H1 (cell line): ENCODE results near the gene SLC66A2. TPM values are rescaled to one million over a fixed set of nuclear protein-coding genes. Genes with fewer than 3 reads are reported as not detected.

Source experiments
- CTCF ChIA-PET: fragments of 300-600 bp; sonication (Branson Sonifier 250); formaldehyde crosslinking; loops from one replicate; lab custom pipeline; 2021; ENCODE audit not compliant: partially characterized antibody; lab: Charles Lee
- POLR2A ChIA-PET: fragments of 300-600 bp; sonication (Branson Sonifier 250); formaldehyde crosslinking; loops from one replicate; lab custom pipeline; 2021; ENCODE audit warnings: inconsistent platforms; ENCODE audit not compliant: partially characterized antibody; lab: Charles Lee
- DNase-seq, 2 experiments: peaks; one replicate each; pipeline versions ENCODE4 v3.0.0 to v3.0.0-alpha.2; 2010 to 2022; ENCODE audit warnings: low spot score in 2 of 2, low read depth in 1 of 2, mixed read lengths in 1 of 2
- FAIRE-seq: peaks from 2 replicates; lab custom pipeline; 2011; peaks lifted over from hg19 to GRCh38; lab: Jason Lieb, UNC
- H2AFZ ChIP-seq: 2 replicates; pipeline ENCODE4 v1.8.1; 2012; ENCODE audit warnings: low read length, inconsistent platforms
- H2AK5ac ChIP-seq: 2 replicates; pipeline ENCODE4 v1.6.1; 2013; ENCODE audit warnings: low read depth, low read length
- H2BK120ac ChIP-seq: replicated peaks from 2 replicates; pipeline ENCODE3; 2013; ENCODE audit warnings: low read depth, low read length, inconsistent platforms
- H2BK12ac ChIP-seq: 2 replicates; pipeline ENCODE4 v1.6.1; 2013; ENCODE audit warnings: low read depth, low read length
- H2BK15ac ChIP-seq: 2 replicates; pipeline ENCODE4 v1.6.1; 2013; ENCODE audit warnings: low read length
- H2BK20ac ChIP-seq: 2 replicates; pipeline ENCODE4 v1.6.1; 2013; ENCODE audit warnings: low read length
- H2BK5ac ChIP-seq: 2 replicates; pipeline ENCODE4 v1.6.1; 2013; ENCODE audit warnings: low read depth, low read length
- H3K14ac ChIP-seq: 2 replicates; pipeline ENCODE4 v1.6.1; 2013; ENCODE audit warnings: inconsistent platforms; ENCODE audit not compliant: insufficient read length
- H3K18ac ChIP-seq: 2 replicates; pipeline ENCODE4 v1.6.1; 2013; ENCODE audit warnings: low read length; ENCODE audit errors: extremely low read depth
- H3K23ac ChIP-seq: 2 replicates; pipeline ENCODE4 v1.6.1; 2013; ENCODE audit warnings: inconsistent platforms; ENCODE audit not compliant: insufficient read length
- H3K23me2 ChIP-seq: 2 replicates; pipeline ENCODE4 v1.6.1; 2013; ENCODE audit warnings: low read depth, low read length
- H3K27ac ChIP-seq: 2 replicates; pipeline ENCODE4 v1.6.1; 2011; ENCODE audit warnings: low read depth, low read length, inconsistent platforms
- H3K27me3 ChIP-seq, 4 experiments: replicated peaks in 1 of 4; 1 replicate in 1 of 4; 2 replicates in 3 of 4; pipeline versions ENCODE4 v1.6.1 to v1.8.1; 2011 to 2013; ENCODE audit warnings: low read length in 3 of 4, mild to moderate bottlenecking in 3 of 4, inconsistent platforms in 2 of 4, mixed read lengths in 2 of 4, moderate library complexity in 1 of 4; ENCODE audit not compliant: control insufficient read depth in 3 of 4, insufficient read depth in 3 of 4; ENCODE audit errors: extremely low read depth in 1 of 4
- H3K36me3 ChIP-seq, 4 experiments: 2 replicates each; pipeline versions ENCODE4 v1.6.1 to v1.8.1; 2011 to 2013; ENCODE audit warnings: mild to moderate bottlenecking in 4 of 4, low read length in 3 of 4, moderate library complexity in 2 of 4, control low read depth in 1 of 4, inconsistent platforms in 1 of 4; ENCODE audit not compliant: insufficient read depth in 4 of 4, control insufficient read depth in 2 of 4
- H3K4ac ChIP-seq: replicated peaks from 2 replicates; pipeline ENCODE3; 2013; ENCODE audit warnings: low read length, low read depth, mixed read lengths, inconsistent platforms; ENCODE audit not compliant: insufficient read length
- H3K4me1 ChIP-seq, 4 experiments: replicated peaks in 1 of 4; 1 replicate in 1 of 4; 2 replicates in 3 of 4; pipeline versions ENCODE4 v1.6.1 to v1.8.1; 2011 to 2013; ENCODE audit warnings: low read length in 3 of 4, inconsistent platforms in 2 of 4, mixed read lengths in 1 of 4; ENCODE audit not compliant: insufficient read depth in 4 of 4, control insufficient read depth in 3 of 4
- H3K4me2 ChIP-seq, 2 experiments: 2 replicates each; pipeline versions ENCODE4 v1.6.1 to v1.8.1; 2011 to 2013; ENCODE audit warnings: low read depth in 2 of 2, low read length in 2 of 2, control low read depth in 1 of 2, inconsistent platforms in 1 of 2, mild to moderate bottlenecking in 1 of 2; ENCODE audit not compliant: insufficient read depth in 1 of 2
- H3K4me3 ChIP-seq, 4 experiments: fragments of 200-600, 300-600 bp in 1 of 4; sonication (generic), shearing (Covaris generic), sonication (Bioruptor Twin) in 1 of 4; 2 replicates each; pipeline versions ENCODE4 v1.5.1 to v1.8.1; 2011 to 2016; ENCODE audit warnings: low read length in 4 of 4, low read depth in 3 of 4, control low read depth in 2 of 4, inconsistent platforms in 2 of 4, mild to moderate bottlenecking in 2 of 4, mixed read lengths in 1 of 4, moderate library complexity in 1 of 4; ENCODE audit not compliant: insufficient read depth in 2 of 4; ENCODE audit errors: extremely low read depth in 1 of 4
- H3K56ac ChIP-seq: replicated peaks from 2 replicates; pipeline ENCODE3; 2013; ENCODE audit warnings: low read depth, mild to moderate bottlenecking, mixed read lengths, low read length, inconsistent platforms; ENCODE audit not compliant: insufficient read length
- H3K79me1 ChIP-seq: 2 replicates; pipeline ENCODE4 v1.6.1; 2013; ENCODE audit warnings: low read depth, low read length, control low read depth
- H3K79me2 ChIP-seq, 2 experiments: 2 replicates each; pipeline versions ENCODE4 v1.6.1 to v1.8.1; 2012 to 2013; ENCODE audit warnings: low read length in 2 of 2, mild to moderate bottlenecking in 2 of 2, inconsistent platforms in 1 of 2; ENCODE audit not compliant: insufficient read depth in 2 of 2, control insufficient read depth in 1 of 2
- H3K9ac ChIP-seq, 4 experiments: replicated peaks in 1 of 4; 1 replicate in 1 of 4; 2 replicates in 3 of 4; pipeline versions ENCODE4 v1.6.1 to v1.8.1; 2011 to 2013; ENCODE audit warnings: low read depth in 3 of 4, low read length in 3 of 4, control low read depth in 2 of 4, mild to moderate bottlenecking in 2 of 4, moderate library complexity in 2 of 4, inconsistent platforms in 1 of 4; ENCODE audit errors: extremely low read depth in 1 of 4
- H3K9me3 ChIP-seq, 2 experiments: 2 replicates each; pipeline versions ENCODE4 v1.6.1 to v1.8.1; 2012 to 2013; ENCODE audit warnings: mild to moderate bottlenecking in 2 of 2, moderate library complexity in 2 of 2, control low read depth in 1 of 2, inconsistent platforms in 1 of 2, low read depth in 1 of 2, low read length in 1 of 2, mixed read lengths in 1 of 2; ENCODE audit not compliant: insufficient read depth in 2 of 2
- H4K20me1 ChIP-seq, 2 experiments: replicated peaks in 1 of 2; 2 replicates each; pipeline versions ENCODE3 to v1.8.1; 2011 to 2013; ENCODE audit warnings: inconsistent platforms in 2 of 2, low read length in 2 of 2, mild to moderate bottlenecking in 1 of 2; ENCODE audit not compliant: insufficient read depth in 2 of 2, control insufficient read depth in 1 of 2
- H4K5ac ChIP-seq: 2 replicates; pipeline ENCODE4 v1.6.1; 2013; ENCODE audit warnings: low read length, low read depth, mixed read lengths, inconsistent platforms; ENCODE audit not compliant: insufficient read length
- H4K8ac ChIP-seq: 2 replicates; pipeline ENCODE4 v1.8.0; 2013; ENCODE audit warnings: mild to moderate bottlenecking, moderate library complexity, low read length, inconsistent platforms; ENCODE audit not compliant: insufficient read depth; ENCODE audit errors: extremely low read depth
- H4K91ac ChIP-seq: replicated peaks from 2 replicates; pipeline ENCODE3; 2013; ENCODE audit warnings: low read length, mixed read lengths, inconsistent platforms; ENCODE audit not compliant: insufficient read length
- CTCF ChIP-seq, 3 experiments: IDR thresholded peaks; 1 replicate in 2 of 3; 2 replicates in 1 of 3; pipeline versions ENCODE4 v1.5.1 to v1.6.1; 2011; ENCODE audit warnings: low read length in 3 of 3, mild to moderate bottlenecking in 3 of 3, inconsistent platforms in 2 of 3, low read depth in 1 of 3, moderate library complexity in 1 of 3; ENCODE audit not compliant: insufficient read depth in 1 of 3; ENCODE audit errors: control extremely low read depth in 1 of 3
- NRF1 ChIP-seq: IDR thresholded peaks from 2 replicates; pipeline ENCODE4 v1.6.1; 2011; ENCODE audit warnings: mild to moderate bottlenecking, low read depth, low read length, improper control_type of control experiment
- WGBS, 2 experiments: shearing (Covaris generic) in 1 of 2; methylation state at CpG; one replicate each; pipeline versions ENCODE4 v1.1.6 to v1.1.7; 2013 to 2015; ENCODE audit warnings: low lambda C conversion rate in 2 of 2, mixed read lengths in 2 of 2, inconsistent platforms in 1 of 2, low coverage in 1 of 2, missing lambda C conversion rate in 1 of 2; ENCODE audit not compliant: insufficient replicate concordance in 2 of 2, insufficient coverage in 1 of 2, insufficient read length in 1 of 2; ENCODE audit errors: extremely low coverage in 1 of 2, missing lambda C conversion rate in 1 of 2; 5-methylcytosine and 5-hydroxymethylcytosine counted together
- polyA plus RNA-seq, 7 experiments: library from polyadenylated mRNA; depleted of rRNA in 3 of 7; stranded (reverse) in 5 of 7; unstranded in 2 of 7; fragments of >200 nt in 5 of 7; fragments of 200-250 nt in 2 of 7; gene quantifications; 1 replicate in 5 of 7; 2 replicates in 1 of 7; 4 replicates in 1 of 7; pipeline versions ENCODE4 v1.2.1 to v1.2.3, GENCODE V29; 2011 to 2013; ENCODE audit warnings: missing spikeins in 2 of 7, mixed read lengths in 2 of 7
- total RNA-seq: library from RNA; stranded (reverse); fragmentation: NEBNext Ultra II Directional; extraction: Animal tissue kit (Norgen Biotek cat#: 25700); gene quantifications from 2 replicates; pipeline ENCODE4 v1.2.1, GENCODE V29; 2021

Gene SLC66A2
- total and polyA plus RNA-seq, 2 of the 8 experiments (the other 6 are each of a cell fraction or from before 2014, with no cell fraction given): 15.0 to 18.9 TPM

- Histone ChIP-seq H2AK5ac (no peak overlapping the region), H4K8ac (no peak overlapping the region), H3K9ac (no peak overlapping the region; a peak in 1 of 7 replicates), H2BK20ac (no peak overlapping the region), H2BK5ac (no peak overlapping the region), H2AFZ (no peak overlapping the region), H3K4me3 (no peak overlapping the region), H3K23me2 (peaks cover 13% of the 10 kb centered on the region; the same call in 1 of the 2 replicates), H4K5ac (no peak overlapping the region), H3K23ac (no peak overlapping the region), H3K79me2 (no peaks in the 10 kb centered on the region), H3K9me3 (no peaks in the 10 kb centered on the region), H2BK15ac (no peak overlapping the region), H3K27ac (no peak overlapping the region), H3K14ac (no peak overlapping the region), H3K18ac (peak overlapping the region; percentile 48; the same call in 1 of the 2 replicates), H2BK12ac (no peak overlapping the region), H4K20me1 (peaks cover 2 to 4% of the 10 kb centered on the region in 2 experiments), H3K4me1 (peaks cover 0 to 12% (median 6%) of the 10 kb centered on the region in 4 experiments; a peak in 5 of 7 replicates), H3K56ac (no peak overlapping the region), H4K91ac (no peak overlapping the region), H3K79me1 (0 out of 2 replicates have a peak, but pooled peaks cover 6% of the 10 kb centered on the region), H3K27me3 (no peaks in the 10 kb centered on the region), H3K36me3 (no peaks in the 10 kb centered on the region), H3K4me2 (no peak overlapping the region; a peak in 1 of 4 replicates), H3K4ac (no peak overlapping the region), H2BK120ac (no peak overlapping the region)
- FAIRE-seq: no peak
- no peak for TF ChIP-seq NRF1
- TF ChIP-seq CTCF (IDR thresholded peaks at IDR 0.05; ENCODE audit: control extremely low read depth in 1 of 3, insufficient read depth in 1 of 3, low read depth in 1 of 3, low read length in 3 of 3): no peak
- WGBS, 2 experiments: 89% methylated on average over 28 of the region's 28 CpGs; no CpG with 5 or more reads in 1 of the 2 experiments
- POLR2A ChIA-PET: interaction anchor here (0.6 kb wide), 1 partner anchor 15 kb away, joined by 3 read pairs; no protein-coding TSS in a partner anchor
- DNase-seq: peak in 1 of 2 experiments; percentile 39
- CTCF ChIA-PET: interaction anchor here (0.8 to 2.1 kb wide), 8 partner anchors 8 to 115 kb away, joined by 3 to 6 read pairs (median 4); partner anchors contain the start of gene KCNG2
These were observed 38.2 kb downstream of the SLC66A2 start for GRCh38 chr18:79912994-79913831.
